HepG2 (cell line): Measurements from ENCODE around the gene PSMB10. TPM values are rescaled to one million over a fixed set of nuclear protein-coding genes. Genes with fewer than 3 reads are reported as not detected.
A peak's percentile ranks its signal among the peaks of the same experiment; 100 is the strongest.

Experiments used
- ATF1 ChIP-seq: IDR thresholded peaks from 2 replicates; pipeline ENCODE4 v1.6.1; 2016; ENCODE audit warnings: mild to moderate bottlenecking, control low read depth
- CREB1 ChIP-seq, 2 experiments: fragments of 450-650 bp in 1 of 2; IDR thresholded peaks; 2 replicates each; pipeline ENCODE4 v1.6.1; 2016 to 2017; ENCODE audit warnings: control low read depth in 1 of 2, mild to moderate bottlenecking in 1 of 2, missing compliant biosample characterization in 1 of 2, missing genetic modification characterization in 1 of 2
- ETV6 ChIP-seq: sonication (generic); formaldehyde crosslinking; conservative IDR thresholded peaks from 2 replicates; pipeline ENCODE4 v1.4.0; 2020; ENCODE audit warnings: missing genetic modification reagents
- HMG20A ChIP-seq: IDR thresholded peaks from 2 replicates; pipeline ENCODE4 v1.6.1; 2016; ENCODE audit warnings: borderline replicate concordance
- HNF4A ChIP-seq: sonication (generic); formaldehyde crosslinking; IDR thresholded peaks from 2 replicates; pipeline ENCODE4 v1.4.0; 2020; ENCODE audit warnings: missing genetic modification reagents
- HNRNPL ChIP-seq: fragments of 200-400 bp; formaldehyde crosslinking; IDR thresholded peaks from 2 replicates; pipeline ENCODE4 v1.6.1; 2017; ENCODE audit warnings: mild to moderate bottlenecking, low read depth, low read length
- KDM5A ChIP-seq: fragments of 200-600 bp; sonication (generic); IDR thresholded peaks from 2 replicates; pipeline ENCODE4 v1.7.0; 2018; ENCODE audit warnings: antibody characterized with exemption, mild to moderate bottlenecking, low read length, borderline replicate concordance
- KLF13 ChIP-seq: sonication (generic); formaldehyde crosslinking; IDR thresholded peaks from 2 replicates; pipeline ENCODE4 v1.4.0; 2020; ENCODE audit warnings: mild to moderate bottlenecking, missing genetic modification reagents
- LBX2 ChIP-seq: sonication (generic); formaldehyde crosslinking; IDR thresholded peaks from 2 replicates; pipeline ENCODE4 v1.5.0; 2020; ENCODE audit warnings: missing genetic modification reagents, mild to moderate bottlenecking, borderline replicate concordance
- MED8 ChIP-seq: sonication (generic); formaldehyde crosslinking; IDR thresholded peaks from 2 replicates; pipeline ENCODE4 v1.8.1; 2023; ENCODE audit warnings: mild to moderate bottlenecking, missing genetic modification reagents; ENCODE audit not compliant: insufficient replicate concordance
- MTA1 ChIP-seq: sonication (generic); formaldehyde crosslinking; IDR thresholded peaks from 2 replicates; pipeline ENCODE4 v1.4.0; 2020; ENCODE audit warnings: missing genetic modification reagents, mild to moderate bottlenecking, borderline replicate concordance
- RBFOX2 ChIP-seq: fragments of 200-400 bp; formaldehyde crosslinking; IDR thresholded peaks from 2 replicates; pipeline ENCODE4 v1.6.1; 2017; ENCODE audit warnings: low read depth, mild to moderate bottlenecking, low read length
- SALL1 ChIP-seq: sonication (generic); formaldehyde crosslinking; IDR thresholded peaks from 2 replicates; pipeline ENCODE4 v1.8.0; 2022; ENCODE audit warnings: mild to moderate bottlenecking, missing genetic modification reagents
- TOPORS ChIP-seq: sonication (generic); formaldehyde crosslinking; IDR thresholded peaks from 2 replicates; pipeline ENCODE4 v1.8.0; 2023; ENCODE audit warnings: mild to moderate bottlenecking, missing genetic modification reagents
- ZBTB38 ChIP-seq: sonication (generic); formaldehyde crosslinking; IDR thresholded peaks from 2 replicates; pipeline ENCODE4 v1.5.1; 2020; ENCODE audit warnings: mild to moderate bottlenecking, missing genetic modification reagents
- ZNF160 ChIP-seq: sonication (generic); formaldehyde crosslinking; IDR thresholded peaks from 2 replicates; pipeline ENCODE4 v1.8.0; 2022; ENCODE audit warnings: mild to moderate bottlenecking, inconsistent platforms, missing genetic modification reagents
- ZNF605 ChIP-seq: sonication (generic); formaldehyde crosslinking; IDR thresholded peaks from 2 replicates; pipeline ENCODE4 v1.8.0; 2022; ENCODE audit warnings: mild to moderate bottlenecking, missing genetic modification reagents
- ZNF678 ChIP-seq: sonication (generic); formaldehyde crosslinking; IDR thresholded peaks from 2 replicates; pipeline ENCODE4 v1.4.0; 2020; ENCODE audit warnings: mild to moderate bottlenecking, missing genetic modification reagents
- ZSCAN12 ChIP-seq: sonication (generic); formaldehyde crosslinking; IDR thresholded peaks from 2 replicates; pipeline ENCODE4 v1.9.0; 2021; ENCODE audit warnings: mild to moderate bottlenecking, missing genetic modification reagents
- polyA plus RNA-seq, 8 experiments: library from polyadenylated mRNA; depleted of rRNA in 3 of 8; stranded (reverse) in 7 of 8; unstranded in 1 of 8; fragments of >200 nt; fragmentation: Illumina TruSeq in 4 of 8; extraction: Trizol in 4 of 8; gene quantifications; 2 replicates each; pipeline versions ENCODE4 v1.2.1 to v1.2.3, GENCODE V29; 2011 to 2016; ENCODE audit warnings: low read depth in 4 of 8, missing spikeins in 1 of 8, mixed read lengths in 1 of 8; ENCODE audit not compliant: insufficient read depth in 1 of 8
- total RNA-seq, 5 experiments: library from RNA; depleted of rRNA; stranded (reverse); fragments of >200 nt; fragmentation: Illumina TruSeq; extraction: Trizol; gene quantifications; 2 replicates each; pipeline ENCODE4 v1.2.3, GENCODE V29; 2016; ENCODE audit warnings: low read depth in 1 of 5
- TF ChIP-seq, protein P1 (sequence below): sonication (generic); formaldehyde crosslinking; IDR thresholded peaks from 2 replicates; pipeline ENCODE4 v1.4.0; 2020; ENCODE audit warnings: mild to moderate bottlenecking, missing genetic modification reagents
- TF ChIP-seq, protein P2 (sequence below): sonication (generic); formaldehyde crosslinking; IDR thresholded peaks from 2 replicates; pipeline ENCODE4; 2020; ENCODE audit warnings: missing genetic modification reagents, mild to moderate bottlenecking, borderline replicate concordance

PSMB10 gene
- total and polyA plus RNA-seq, 2 of the 13 experiments (the other 11 are each of a cell fraction or from before 2014, with no cell fraction given): 12.7 to 65.9 TPM

DNA sequence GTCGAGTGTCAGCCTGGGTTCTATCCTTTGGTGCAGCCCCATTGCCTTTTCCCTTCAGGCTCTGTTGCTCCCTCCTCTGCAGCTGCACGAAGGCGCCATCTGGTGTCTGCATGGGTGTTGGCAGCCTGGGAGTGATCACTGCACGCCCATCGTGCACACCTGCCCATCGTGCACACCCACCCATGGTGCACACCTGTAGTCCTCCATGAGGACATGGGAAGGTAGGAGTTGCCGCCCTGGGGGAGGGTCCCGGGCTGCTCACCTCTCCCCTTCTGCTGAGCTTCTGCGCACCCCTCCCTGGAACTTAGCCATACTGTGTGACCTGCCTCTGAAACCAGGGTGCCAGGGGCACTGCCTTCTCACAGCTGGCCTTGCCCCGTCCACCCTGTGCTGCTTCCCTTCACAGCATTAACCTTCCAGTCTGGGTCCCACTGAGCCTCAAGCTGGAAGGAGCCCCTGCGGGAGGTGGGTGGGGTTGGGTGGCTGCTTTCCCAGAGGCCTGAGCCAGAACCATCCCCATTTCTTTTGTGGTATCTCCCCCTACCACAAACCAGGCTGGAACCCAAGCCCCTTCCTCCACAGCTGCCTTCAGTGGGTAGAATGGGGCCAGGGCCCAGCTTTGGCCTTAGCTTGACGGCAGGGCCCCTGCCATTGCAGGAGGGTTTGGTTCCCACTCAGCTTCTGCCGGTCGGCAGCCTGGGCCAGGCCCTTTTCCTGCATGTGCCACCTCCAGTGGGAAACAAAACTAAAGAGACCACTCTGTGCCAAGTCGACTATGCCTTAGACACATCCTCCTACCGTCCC is 7.9 kb downstream of the PSMB10 start (continued):
- TF ChIP-seq MED8 (CRISPR knock-in tag) (no peak), HMG20A (CRISPR knock-in tag) (no peak), ZNF678 (CRISPR knock-in tag) (no peak), ZSCAN12 (CRISPR knock-in tag) (no peak), HNF4A (CRISPR knock-in tag) (no peak), RBFOX2 (0 out of 2 replicates have a peak, but pooled peaks have one; percentile 19), ZNF605 (no peak), KLF13 (peak; percentile 29; the same call in 1 of the 2 replicates), MTA1 (CRISPR knock-in tag) (no peak), ZNF160 (CRISPR knock-in tag) (no peak), LBX2 (CRISPR knock-in tag) (no peak), CREB1 (IDR thresholded peaks at IDR 0.05) (no peak), CREB1 (CRISPR knock-in tag; IDR thresholded peaks at IDR 0.05) (no peak), HNRNPL (no peak), SALL1 (CRISPR knock-in tag) (peak; percentile 44; the same call in 1 of the 2 replicates), ZBTB38 (CRISPR knock-in tag) (peak; percentile 40; the same call in 1 of the 2 replicates), ETV6 (CRISPR knock-in tag) (no peak), ATF1 (CRISPR knock-in tag) (no peak), TOPORS (CRISPR knock-in tag) (no peak), KDM5A (no peak)
- TF ChIP-seq, protein P1, sequence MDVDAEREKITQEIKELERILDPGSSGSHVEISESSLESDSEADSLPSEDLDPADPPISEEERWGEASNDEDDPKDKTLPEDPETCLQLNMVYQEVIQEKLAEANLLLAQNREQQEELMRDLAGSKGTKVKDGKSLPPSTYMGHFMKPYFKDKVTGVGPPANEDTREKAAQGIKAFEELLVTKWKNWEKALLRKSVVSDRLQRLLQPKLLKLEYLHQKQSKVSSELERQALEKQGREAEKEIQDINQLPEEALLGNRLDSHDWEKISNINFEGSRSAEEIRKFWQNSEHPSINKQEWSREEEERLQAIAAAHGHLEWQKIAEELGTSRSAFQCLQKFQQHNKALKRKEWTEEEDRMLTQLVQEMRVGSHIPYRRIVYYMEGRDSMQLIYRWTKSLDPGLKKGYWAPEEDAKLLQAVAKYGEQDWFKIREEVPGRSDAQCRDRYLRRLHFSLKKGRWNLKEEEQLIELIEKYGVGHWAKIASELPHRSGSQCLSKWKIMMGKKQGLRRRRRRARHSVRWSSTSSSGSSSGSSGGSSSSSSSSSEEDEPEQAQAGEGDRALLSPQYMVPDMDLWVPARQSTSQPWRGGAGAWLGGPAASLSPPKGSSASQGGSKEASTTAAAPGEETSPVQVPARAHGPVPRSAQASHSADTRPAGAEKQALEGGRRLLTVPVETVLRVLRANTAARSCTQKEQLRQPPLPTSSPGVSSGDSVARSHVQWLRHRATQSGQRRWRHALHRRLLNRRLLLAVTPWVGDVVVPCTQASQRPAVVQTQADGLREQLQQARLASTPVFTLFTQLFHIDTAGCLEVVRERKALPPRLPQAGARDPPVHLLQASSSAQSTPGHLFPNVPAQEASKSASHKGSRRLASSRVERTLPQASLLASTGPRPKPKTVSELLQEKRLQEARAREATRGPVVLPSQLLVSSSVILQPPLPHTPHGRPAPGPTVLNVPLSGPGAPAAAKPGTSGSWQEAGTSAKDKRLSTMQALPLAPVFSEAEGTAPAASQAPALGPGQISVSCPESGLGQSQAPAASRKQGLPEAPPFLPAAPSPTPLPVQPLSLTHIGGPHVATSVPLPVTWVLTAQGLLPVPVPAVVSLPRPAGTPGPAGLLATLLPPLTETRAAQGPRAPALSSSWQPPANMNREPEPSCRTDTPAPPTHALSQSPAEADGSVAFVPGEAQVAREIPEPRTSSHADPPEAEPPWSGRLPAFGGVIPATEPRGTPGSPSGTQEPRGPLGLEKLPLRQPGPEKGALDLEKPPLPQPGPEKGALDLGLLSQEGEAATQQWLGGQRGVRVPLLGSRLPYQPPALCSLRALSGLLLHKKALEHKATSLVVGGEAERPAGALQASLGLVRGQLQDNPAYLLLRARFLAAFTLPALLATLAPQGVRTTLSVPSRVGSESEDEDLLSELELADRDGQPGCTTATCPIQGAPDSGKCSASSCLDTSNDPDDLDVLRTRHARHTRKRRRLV (CRISPR knock-in tag): no peak
- TF ChIP-seq, protein P2, sequence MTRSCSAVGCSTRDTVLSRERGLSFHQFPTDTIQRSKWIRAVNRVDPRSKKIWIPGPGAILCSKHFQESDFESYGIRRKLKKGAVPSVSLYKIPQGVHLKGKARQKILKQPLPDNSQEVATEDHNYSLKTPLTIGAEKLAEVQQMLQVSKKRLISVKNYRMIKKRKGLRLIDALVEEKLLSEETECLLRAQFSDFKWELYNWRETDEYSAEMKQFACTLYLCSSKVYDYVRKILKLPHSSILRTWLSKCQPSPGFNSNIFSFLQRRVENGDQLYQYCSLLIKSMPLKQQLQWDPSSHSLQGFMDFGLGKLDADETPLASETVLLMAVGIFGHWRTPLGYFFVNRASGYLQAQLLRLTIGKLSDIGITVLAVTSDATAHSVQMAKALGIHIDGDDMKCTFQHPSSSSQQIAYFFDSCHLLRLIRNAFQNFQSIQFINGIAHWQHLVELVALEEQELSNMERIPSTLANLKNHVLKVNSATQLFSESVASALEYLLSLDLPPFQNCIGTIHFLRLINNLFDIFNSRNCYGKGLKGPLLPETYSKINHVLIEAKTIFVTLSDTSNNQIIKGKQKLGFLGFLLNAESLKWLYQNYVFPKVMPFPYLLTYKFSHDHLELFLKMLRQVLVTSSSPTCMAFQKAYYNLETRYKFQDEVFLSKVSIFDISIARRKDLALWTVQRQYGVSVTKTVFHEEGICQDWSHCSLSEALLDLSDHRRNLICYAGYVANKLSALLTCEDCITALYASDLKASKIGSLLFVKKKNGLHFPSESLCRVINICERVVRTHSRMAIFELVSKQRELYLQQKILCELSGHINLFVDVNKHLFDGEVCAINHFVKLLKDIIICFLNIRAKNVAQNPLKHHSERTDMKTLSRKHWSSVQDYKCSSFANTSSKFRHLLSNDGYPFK (CRISPR knock-in tag): 0 out of 2 replicates have a peak, but pooled peaks have one; percentile 33
